GM12873 (cell line): ENCODE data around the gene ETV1.

Experiments
- TF ChIP-seq, protein P1 (sequence below): IDR thresholded peaks from 2 replicates; pipeline ENCODE4 v1.5.1; 2012; ENCODE audit warnings: low read depth, mild to moderate bottlenecking, moderate library complexity, low read length, control low read depth; ENCODE audit not compliant: insufficient read depth; ENCODE audit errors: missing control alignments

Gene ETV1

DNA sequence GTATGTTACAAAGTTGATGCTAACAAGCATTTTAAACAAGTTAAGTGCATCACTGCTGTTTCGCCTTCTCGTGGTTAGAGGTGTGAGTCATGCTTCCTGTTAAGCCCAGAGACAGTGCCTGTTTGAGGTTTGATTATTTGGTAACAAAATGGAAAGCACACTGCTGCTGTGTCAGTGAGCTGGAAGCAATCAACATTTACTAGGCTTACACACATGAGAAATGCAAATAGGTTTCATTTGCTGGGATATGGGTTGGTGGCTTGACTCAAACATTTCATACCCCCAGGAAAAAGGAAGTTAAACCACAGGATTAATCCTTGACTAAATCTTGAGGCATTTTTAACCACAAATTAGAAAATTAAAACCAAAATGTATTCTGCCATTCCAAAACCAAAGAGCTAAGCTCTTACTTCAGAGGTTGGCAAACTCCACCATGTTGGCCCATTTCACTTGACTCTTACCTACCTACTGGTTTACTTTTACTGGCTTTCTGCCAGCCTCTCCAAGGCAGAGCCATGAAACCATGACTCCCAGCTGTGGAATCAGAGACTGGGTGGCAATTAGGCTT lies 139.2 kb downstream of the ETV1 start:
- TF ChIP-seq, protein P1, sequence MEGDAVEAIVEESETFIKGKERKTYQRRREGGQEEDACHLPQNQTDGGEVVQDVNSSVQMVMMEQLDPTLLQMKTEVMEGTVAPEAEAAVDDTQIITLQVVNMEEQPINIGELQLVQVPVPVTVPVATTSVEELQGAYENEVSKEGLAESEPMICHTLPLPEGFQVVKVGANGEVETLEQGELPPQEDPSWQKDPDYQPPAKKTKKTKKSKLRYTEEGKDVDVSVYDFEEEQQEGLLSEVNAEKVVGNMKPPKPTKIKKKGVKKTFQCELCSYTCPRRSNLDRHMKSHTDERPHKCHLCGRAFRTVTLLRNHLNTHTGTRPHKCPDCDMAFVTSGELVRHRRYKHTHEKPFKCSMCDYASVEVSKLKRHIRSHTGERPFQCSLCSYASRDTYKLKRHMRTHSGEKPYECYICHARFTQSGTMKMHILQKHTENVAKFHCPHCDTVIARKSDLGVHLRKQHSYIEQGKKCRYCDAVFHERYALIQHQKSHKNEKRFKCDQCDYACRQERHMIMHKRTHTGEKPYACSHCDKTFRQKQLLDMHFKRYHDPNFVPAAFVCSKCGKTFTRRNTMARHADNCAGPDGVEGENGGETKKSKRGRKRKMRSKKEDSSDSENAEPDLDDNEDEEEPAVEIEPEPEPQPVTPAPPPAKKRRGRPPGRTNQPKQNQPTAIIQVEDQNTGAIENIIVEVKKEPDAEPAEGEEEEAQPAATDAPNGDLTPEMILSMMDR: no peak

DNA sequence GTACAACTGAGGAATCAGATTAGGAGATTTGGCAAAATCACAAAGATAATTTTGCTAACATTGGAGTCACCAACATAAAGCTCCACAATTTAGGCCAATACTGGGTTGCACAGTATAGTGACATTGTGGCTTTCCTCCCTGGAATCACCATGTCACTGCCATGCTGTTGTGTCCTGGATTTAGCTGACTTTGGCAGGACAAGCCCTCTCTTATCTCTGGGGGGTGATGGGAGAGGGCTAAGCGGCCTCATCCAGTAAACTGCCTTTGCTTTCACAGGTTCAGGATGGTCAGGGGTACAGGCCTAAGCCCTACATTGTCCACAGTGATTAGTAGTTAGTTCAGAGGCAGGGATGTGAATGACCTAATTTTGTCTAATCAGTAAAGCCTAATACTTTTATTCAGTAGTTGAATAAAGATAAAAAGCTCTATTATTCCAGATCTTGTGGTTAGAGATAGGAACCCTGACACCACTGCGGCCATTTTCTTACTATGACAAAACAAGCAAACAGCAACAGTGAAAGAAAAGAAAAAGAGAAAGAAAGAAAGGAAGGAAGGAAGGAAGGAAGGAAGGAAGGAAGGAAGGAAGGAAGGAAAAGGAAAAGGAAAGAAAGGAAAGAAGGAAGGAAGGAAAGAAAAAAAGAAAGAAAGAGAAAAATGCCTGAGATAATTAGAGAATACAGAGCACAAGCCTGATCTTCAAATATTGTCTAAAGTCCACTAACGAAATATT lies 140.1 kb downstream of the ETV1 start:
- TF ChIP-seq, protein P1: no peak

DNA sequence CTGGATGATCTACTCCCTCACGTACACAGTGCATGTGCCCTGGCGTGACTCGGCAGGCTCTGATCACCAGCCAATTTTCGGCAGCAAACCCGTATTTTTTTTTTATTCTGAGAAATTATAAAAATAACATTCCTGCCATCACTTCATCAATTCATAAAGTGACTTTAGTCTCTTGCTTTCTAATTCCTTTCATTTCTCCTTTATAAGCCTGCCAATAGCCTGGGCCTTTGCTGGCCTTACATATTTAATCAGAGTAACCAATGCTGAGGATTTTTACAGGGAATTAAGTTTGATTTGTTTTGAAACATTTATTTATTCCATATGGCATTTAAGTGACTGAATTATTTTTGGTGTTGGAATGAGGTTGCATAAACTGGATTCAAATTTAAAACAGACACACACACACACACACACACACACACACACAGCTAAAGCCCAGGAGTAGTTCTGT lies 140.8 kb downstream of the ETV1 start:
- TF ChIP-seq, protein P1: no peak

DNA sequence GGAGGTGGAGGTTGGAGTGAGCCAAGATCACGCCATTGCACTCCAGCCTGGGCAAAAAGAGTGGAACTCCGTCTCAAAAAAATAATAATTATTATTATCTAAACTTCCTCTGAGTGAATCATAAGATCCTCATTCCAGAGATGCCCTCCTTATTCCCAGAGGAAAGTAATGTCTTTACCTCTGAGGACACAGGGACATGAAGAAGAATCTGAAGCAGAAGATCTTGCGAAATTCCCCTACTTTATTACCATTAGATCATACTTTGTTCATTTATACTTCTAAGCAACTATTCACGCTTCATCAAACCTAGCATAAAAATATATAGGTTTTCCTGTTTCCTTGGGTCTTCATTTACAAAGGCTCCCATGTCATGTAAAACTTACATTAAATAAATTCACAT lies 143.1 kb downstream of the ETV1 start:
- TF ChIP-seq, protein P1: no peak

DNA sequence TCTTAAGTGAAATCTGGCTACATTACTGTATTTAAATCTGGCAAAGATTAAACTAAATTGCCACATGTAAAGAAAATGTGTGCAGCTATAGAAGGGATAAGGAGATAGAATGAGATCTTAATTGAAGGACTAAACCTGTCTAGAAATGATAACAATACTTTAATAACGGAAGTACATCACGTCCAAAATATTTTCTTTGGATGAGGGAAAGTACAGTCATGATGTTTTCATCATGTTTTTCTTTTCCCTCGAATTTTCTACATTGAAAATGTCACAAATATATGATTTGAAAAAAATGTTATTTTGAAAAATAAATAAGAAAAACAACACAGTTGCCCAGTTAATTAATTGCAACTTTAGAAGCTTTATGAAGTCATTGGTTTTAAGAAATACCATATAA lies 143.9 kb downstream of the ETV1 start:
- TF ChIP-seq, protein P1: no peak

DNA sequence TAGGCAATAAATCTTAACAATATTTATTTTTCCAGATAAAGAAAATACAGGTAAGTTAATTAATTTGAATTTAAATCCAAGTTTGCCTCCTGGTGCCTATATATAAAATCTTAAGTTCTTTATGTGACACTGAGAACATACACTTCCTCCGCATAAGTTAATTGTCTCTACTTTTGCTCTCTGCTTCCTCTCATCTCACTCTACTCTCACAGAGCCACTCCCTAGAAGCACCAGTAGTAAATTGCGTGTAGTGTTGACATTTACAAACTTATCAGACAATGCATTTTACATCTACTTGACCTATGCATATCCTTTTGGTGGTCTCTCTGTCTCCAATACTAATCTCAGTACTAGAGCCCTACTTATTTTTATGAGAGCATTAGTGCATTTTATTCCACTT lies 144.5 kb downstream of the ETV1 start:
- TF ChIP-seq, protein P1: no peak

DNA sequence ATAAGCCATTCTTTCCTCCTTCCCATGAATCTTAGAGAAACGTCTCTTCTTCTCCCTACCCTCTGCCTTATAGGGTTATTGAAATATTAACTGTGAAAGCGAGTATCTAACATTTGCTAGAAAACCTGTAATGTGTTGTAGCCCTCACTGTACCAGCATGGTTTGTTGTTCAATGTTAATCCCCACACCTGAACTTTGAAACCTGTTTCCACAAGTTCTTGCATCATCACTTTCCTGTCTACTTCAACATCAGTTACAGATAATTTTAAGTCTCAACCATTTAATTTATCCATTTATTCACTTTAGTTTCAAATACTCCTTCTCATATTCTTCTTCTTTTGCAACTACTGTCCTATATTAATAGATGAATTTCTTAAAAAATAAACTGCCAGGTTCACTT lies 148.2 kb downstream of the ETV1 start:
- TF ChIP-seq, protein P1: no peak
